Ovary (tissue), 3 donors: ENCODE results near the gene FBXL15.

Experiments
- CTCF ChIP-seq, 3 donors: fragments of 450-650 bp in 2 of 3; fragments of 200-600 bp in 1 of 3; IDR thresholded peaks; one replicate each; pipeline versions ENCODE4 v1.5.1 to v1.8.0; 2016 to 2022; ENCODE audit warnings: antibody characterized with exemption in 3 of 3, mild to moderate bottlenecking in 1 of 3
- EP300 ChIP-seq: sonication (generic); formaldehyde crosslinking; IDR thresholded peaks from one replicate; pipeline ENCODE4 v1.6.1; 2017; ENCODE audit warnings: antibody characterized with exemption
- POLR2A ChIP-seq: fragments of 450-650 bp; IDR thresholded peaks from one replicate; pipeline ENCODE4 v1.6.1; 2017; ENCODE audit warnings: antibody characterized with exemption, mild to moderate bottlenecking, moderate library complexity
- donor health status: DM: no; HTN: no; CAD: no.

DNA sequence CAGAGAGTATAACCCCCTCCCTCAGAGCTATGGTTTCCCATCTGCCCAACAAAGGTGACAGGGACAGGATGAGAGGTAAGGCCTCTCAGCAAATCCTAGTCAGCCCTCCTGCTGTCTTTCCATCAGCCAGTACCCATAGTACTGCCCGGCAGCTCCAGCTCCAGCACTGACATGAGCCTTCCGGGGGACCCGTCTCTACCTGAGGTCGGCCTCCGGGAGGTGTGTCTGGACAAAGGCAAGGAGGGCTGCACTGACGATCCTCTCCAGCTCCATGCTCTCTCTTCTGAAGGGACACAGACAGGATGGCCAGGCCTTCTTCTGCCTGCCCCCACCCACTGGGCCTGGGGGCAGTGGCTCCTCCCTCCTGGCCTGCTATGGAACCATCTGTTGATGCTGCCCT lies 4.3 kb downstream of the FBXL15 start:
- TF ChIP-seq CTCF (IDR thresholded peaks at IDR 0.05) = no peak
- TF ChIP-seq POLR2A = no peak
- no peak for TF ChIP-seq EP300
